Measurements from ENCODE around the gene DNAJB11. TPM values are rescaled to one million over a fixed set of nuclear protein-coding genes. Genes with fewer than 3 reads are reported as not detected.
"Not testable (repeated sequence)": the region's sequence is repeated elsewhere in the genome, so short reads cannot be mapped to it uniquely, and the experiment has no call there.

DNAJB11 gene
- total RNA-seq, 1 experiment from 2014 or later = 71.3 TPM

DNA sequence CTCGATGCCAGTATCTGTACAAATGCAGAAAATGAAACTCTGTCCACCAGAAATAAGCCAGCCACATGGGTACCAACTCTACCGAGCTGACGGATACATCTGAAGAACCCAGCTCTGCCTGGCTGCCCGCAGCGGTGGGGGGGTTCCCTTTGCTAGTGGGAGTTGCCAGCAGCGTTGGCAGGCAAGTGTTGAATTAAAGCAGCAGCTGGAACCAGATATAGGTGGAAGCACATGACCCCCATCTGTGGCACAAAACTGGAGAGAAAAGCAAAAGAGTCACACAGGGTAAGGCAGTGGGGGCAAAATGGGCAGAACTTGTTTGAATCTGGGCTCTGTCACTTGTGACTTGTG lies 44.3 kb upstream of the DNAJB11 start:
- Histone ChIP-seq H3K4me2 (no peak overlapping the region), H3K27ac (no peak overlapping the region), H3K9me3 (ENCODE audit: insufficient read depth, low read depth) (no peaks in the 10 kb centered on the region), H3K4me1 (replicated peaks; ENCODE audit: insufficient read depth) (no peaks in the 10 kb centered on the region), H3K9me2 (ENCODE audit: insufficient read depth) (no peaks in the 10 kb centered on the region), H3F3A (ENCODE audit: insufficient read depth, low read depth) (no peaks in the 10 kb centered on the region), H3K27me3 (ENCODE audit: insufficient read depth, low read depth) (peaks cover 85% of the 10 kb centered on the region), H3K36me3 (ENCODE audit: low read depth) (no peaks in the 10 kb centered on the region), H3K79me2 (ENCODE audit: low read depth) (no peaks in the 10 kb centered on the region), H2AFZ (no peak overlapping the region), H4K20me1 (ENCODE audit: insufficient read depth) (no peaks in the 10 kb centered on the region), H3K4me3 (no peak overlapping the region)
- no TSS peak for BruUV-seq (replicated peaks)
- TF ChIP-seq, protein P1, sequence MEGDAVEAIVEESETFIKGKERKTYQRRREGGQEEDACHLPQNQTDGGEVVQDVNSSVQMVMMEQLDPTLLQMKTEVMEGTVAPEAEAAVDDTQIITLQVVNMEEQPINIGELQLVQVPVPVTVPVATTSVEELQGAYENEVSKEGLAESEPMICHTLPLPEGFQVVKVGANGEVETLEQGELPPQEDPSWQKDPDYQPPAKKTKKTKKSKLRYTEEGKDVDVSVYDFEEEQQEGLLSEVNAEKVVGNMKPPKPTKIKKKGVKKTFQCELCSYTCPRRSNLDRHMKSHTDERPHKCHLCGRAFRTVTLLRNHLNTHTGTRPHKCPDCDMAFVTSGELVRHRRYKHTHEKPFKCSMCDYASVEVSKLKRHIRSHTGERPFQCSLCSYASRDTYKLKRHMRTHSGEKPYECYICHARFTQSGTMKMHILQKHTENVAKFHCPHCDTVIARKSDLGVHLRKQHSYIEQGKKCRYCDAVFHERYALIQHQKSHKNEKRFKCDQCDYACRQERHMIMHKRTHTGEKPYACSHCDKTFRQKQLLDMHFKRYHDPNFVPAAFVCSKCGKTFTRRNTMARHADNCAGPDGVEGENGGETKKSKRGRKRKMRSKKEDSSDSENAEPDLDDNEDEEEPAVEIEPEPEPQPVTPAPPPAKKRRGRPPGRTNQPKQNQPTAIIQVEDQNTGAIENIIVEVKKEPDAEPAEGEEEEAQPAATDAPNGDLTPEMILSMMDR (conservative IDR thresholded peaks at IDR 0.05) = no peak
- no peak for TF ChIP-seq EZH2 (IDR thresholded peaks at IDR 0.05; ENCODE audit: low read depth)
- intact Hi-C loops (cut with micrococcal nuclease; ENCODE audit: unreplicated experiment) = no loop called here
- POLR2A ChIA-PET (ENCODE audit: unreplicated experiment) = no interaction called here
- no peak for DNase-seq
- CTCF ChIA-PET = no interaction called here

DNA sequence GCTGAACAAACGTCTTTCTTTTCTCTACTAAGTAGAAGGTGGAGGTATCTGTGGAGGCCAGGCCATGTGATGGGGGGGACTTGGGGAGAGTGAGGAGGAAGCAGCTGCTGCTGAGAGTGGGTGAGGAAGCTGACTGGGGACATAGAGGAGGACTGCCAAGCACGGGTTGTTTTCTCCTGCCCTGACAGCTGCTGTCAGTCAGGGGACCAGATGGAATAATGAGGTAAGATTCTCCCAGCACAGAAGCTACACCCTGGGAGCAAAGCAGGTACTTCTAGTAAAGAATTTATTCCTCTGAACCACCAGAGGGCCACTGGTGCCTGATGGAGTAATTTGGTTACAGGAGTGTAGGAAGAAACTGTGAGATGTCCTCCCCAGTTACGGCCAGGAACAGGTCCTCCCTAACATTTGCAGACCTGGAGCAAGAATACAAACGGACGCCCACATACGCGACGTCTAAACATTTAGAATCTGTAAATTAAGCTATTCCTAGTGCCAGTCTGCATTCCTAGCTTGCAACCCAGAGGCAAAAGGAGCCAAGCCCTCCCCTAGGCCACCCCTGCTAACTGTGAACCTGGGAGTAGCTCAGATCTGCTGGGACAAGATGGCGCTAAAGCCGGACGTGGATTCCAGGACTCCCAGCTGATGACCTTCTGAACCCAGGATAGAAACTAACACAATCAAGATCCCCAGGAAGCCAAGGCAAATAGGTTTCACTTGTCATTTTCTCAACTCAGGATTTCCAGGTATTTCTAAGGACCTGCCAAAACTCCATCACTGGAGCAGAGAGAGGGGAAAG lies 41.1 kb upstream of the DNAJB11 start:
- Histone ChIP-seq H3K27ac (no peak overlapping the region), H3K9me2 (ENCODE audit: insufficient read depth) (no peaks in the 10 kb centered on the region), H3K79me2 (ENCODE audit: low read depth) (no peaks in the 10 kb centered on the region), H3K27me3 (ENCODE audit: insufficient read depth, low read depth) (peaks cover 61% of the 10 kb centered on the region), H3K4me1 (replicated peaks; ENCODE audit: insufficient read depth) (no peaks in the 10 kb centered on the region), H3K4me3 (no peak overlapping the region), H3K9me3 (ENCODE audit: insufficient read depth, low read depth) (no peaks in the 10 kb centered on the region), H3K36me3 (ENCODE audit: low read depth) (no peaks in the 10 kb centered on the region), H2AFZ (no peak overlapping the region), H3F3A (ENCODE audit: insufficient read depth, low read depth) (no peaks in the 10 kb centered on the region), H4K20me1 (ENCODE audit: insufficient read depth) (no peaks in the 10 kb centered on the region), H3K4me2 (no peak overlapping the region)
- BruUV-seq (replicated peaks) = no TSS peak
- no peak for TF ChIP-seq EZH2 (IDR thresholded peaks at IDR 0.05; ENCODE audit: low read depth)
- TF ChIP-seq, protein P1 (conservative IDR thresholded peaks at IDR 0.05) = no peak; the same call in 1 of the 2 replicates
- ChIA-PET CTCF (no interaction called here), POLR2A (ENCODE audit: unreplicated experiment) (interaction anchor here (0.7 kb wide), 1 partner anchor 28 kb away, joined by 3 read pairs; no protein-coding TSS in a partner anchor)
- intact Hi-C loops (cut with micrococcal nuclease; ENCODE audit: unreplicated experiment) = no loop called here
- DNase-seq = no peak

DNA sequence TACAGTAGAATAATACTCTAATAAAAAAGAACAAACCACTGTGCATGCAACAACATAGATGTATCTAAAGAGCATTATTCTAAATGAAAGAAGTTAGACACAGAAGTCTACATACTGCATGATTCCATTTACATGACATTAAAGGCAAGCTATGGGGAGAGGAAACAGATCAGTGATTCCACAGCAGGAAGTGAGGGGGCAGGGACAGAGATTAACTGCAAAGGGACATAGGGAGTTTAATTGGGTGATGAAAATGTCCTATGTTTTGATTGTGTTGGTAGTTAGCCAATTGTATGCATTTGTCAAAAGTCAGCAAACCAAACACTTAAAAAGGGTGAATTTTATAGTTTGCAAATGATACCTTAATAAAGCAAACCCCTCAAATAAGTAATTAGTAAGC lies 40.1 kb upstream of the DNAJB11 start:
- H3K27ac ChIP-seq = no peak overlapping the region
- no peaks in the 10 kb centered on the region for H3K9me2 ChIP-seq (ENCODE audit: insufficient read depth)
- H3K4me1 ChIP-seq (replicated peaks; ENCODE audit: insufficient read depth) = no peaks in the 10 kb centered on the region
- no peak for TF ChIP-seq EZH2 (IDR thresholded peaks at IDR 0.05; ENCODE audit: low read depth)
- peaks cover 52% of the 10 kb centered on the region for H3K27me3 ChIP-seq (ENCODE audit: insufficient read depth, low read depth)
- no peaks in the 10 kb centered on the region for H3K79me2 ChIP-seq (ENCODE audit: low read depth)
- no peaks in the 10 kb centered on the region for H4K20me1 ChIP-seq (ENCODE audit: insufficient read depth)
- H2AFZ ChIP-seq = no peak overlapping the region
- H3K9me3 ChIP-seq (ENCODE audit: insufficient read depth, low read depth) = no peaks in the 10 kb centered on the region
- no peak for DNase-seq
- H3F3A ChIP-seq (ENCODE audit: insufficient read depth, low read depth) = no peaks in the 10 kb centered on the region
- no TSS peak for BruUV-seq (replicated peaks)
- POLR2A ChIA-PET (ENCODE audit: unreplicated experiment) = no interaction called here
- no peaks in the 10 kb centered on the region for H3K36me3 ChIP-seq (ENCODE audit: low read depth)
- CTCF ChIA-PET = no interaction called here
- H3K4me2 ChIP-seq = no peak overlapping the region
- H3K4me3 ChIP-seq = no peak overlapping the region
- intact Hi-C loops (cut with micrococcal nuclease; ENCODE audit: unreplicated experiment) = no loop called here

DNA sequence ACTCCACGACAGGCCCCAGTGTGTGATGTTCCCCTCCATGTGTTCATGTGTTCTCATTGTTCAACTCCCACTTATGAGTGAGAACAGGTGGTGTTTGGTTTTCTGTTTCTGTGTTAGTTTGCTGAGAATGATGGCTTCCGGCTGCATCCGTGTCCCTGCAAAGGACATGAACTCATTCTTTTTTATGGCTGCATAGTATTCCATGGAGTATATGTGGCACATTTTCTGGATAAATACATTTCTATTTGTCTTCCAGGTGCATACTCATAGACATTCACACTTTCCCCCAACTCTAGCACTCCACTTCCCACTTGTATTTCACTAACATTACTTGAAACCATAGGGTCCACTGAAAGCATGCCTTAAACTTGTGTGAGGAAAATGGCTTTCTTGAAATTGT lies 38.8 kb upstream of the DNAJB11 start:
- CTCF ChIA-PET; BruUV-seq (replicated peaks); H3K9me2 ChIP-seq (ENCODE audit: insufficient read depth); H3K4me2 ChIP-seq; H3F3A ChIP-seq (ENCODE audit: insufficient read depth, low read depth); H3K27ac ChIP-seq; H3K79me2 ChIP-seq (ENCODE audit: low read depth); H3K4me3 ChIP-seq; intact Hi-C loops (cut with micrococcal nuclease; ENCODE audit: unreplicated experiment); H3K9me3 ChIP-seq (ENCODE audit: insufficient read depth, low read depth); POLR2A ChIA-PET (ENCODE audit: unreplicated experiment); DNase-seq; H4K20me1 ChIP-seq (ENCODE audit: insufficient read depth); H3K36me3 ChIP-seq (ENCODE audit: low read depth); H3K4me1 ChIP-seq (replicated peaks; ENCODE audit: insufficient read depth); H2AFZ ChIP-seq: not testable (repeated sequence)
- peaks cover 39% of the 10 kb centered on the region for H3K27me3 ChIP-seq (ENCODE audit: insufficient read depth, low read depth)
